ENCODE results near the gene NUDCD3.
A peak's percentile ranks its signal among the peaks of the same experiment; 100 is the strongest.

Gene NUDCD3

GRCh38 chr7:44382459-44383265 is 107.8 kb downstream of the NUDCD3 start:
- no peak for DNase-seq (ENCODE audit: low read depth)

GRCh38 chr7:44381494-44382220 is 108.8 kb downstream of the NUDCD3 start:
- no peak for DNase-seq (ENCODE audit: low read depth)

- no peak for DNase-seq (ENCODE audit: low read depth)
Observed at GRCh38 chr7:44380831-44381493, 109.5 kb downstream of the NUDCD3 start.

GRCh38 chr7:44380189-44380830 is 110.1 kb downstream of the NUDCD3 start:
- DNase-seq (ENCODE audit: low read depth) = no peak

- no peak for DNase-seq (ENCODE audit: low read depth)
Observed at GRCh38 chr7:44379366-44380188, 110.9 kb downstream of the NUDCD3 start.

GRCh38 chr7:44378744-44379143 is 111.7 kb downstream of the NUDCD3 start:
- peak; percentile 69 for DNase-seq (ENCODE audit: low read depth)

- no peak for DNase-seq (ENCODE audit: low read depth)
Observed at GRCh38 chr7:44377681-44378421, 112.6 kb downstream of the NUDCD3 start.

GRCh38 chr7:44377134-44377463 is 113.4 kb downstream of the NUDCD3 start:
- DNase-seq (ENCODE audit: low read depth) = no peak

- no peak for DNase-seq (ENCODE audit: low read depth)
Observed at GRCh38 chr7:44376429-44377133, 113.9 kb downstream of the NUDCD3 start.

- DNase-seq (ENCODE audit: low read depth) = no peak
Observed at GRCh38 chr7:44375926-44376342, 114.5 kb downstream of the NUDCD3 start.

GRCh38 chr7:44375236-44375699 is 115.2 kb downstream of the NUDCD3 start:
- DNase-seq (ENCODE audit: low read depth) = no peak

GRCh38 chr7:44374007-44374763 is 116.3 kb downstream of the NUDCD3 start:
- no peak for DNase-seq (ENCODE audit: low read depth)

GRCh38 chr7:44373418-44373740 is 117.1 kb downstream of the NUDCD3 start:
- DNase-seq (ENCODE audit: low read depth) = no peak

- no peak for DNase-seq (ENCODE audit: low read depth)
Observed at GRCh38 chr7:44372560-44373417, 117.7 kb downstream of the NUDCD3 start.

- no peak for DNase-seq (ENCODE audit: low read depth)
Observed at GRCh38 chr7:44368885-44369284, 121.6 kb downstream of the NUDCD3 start.

GRCh38 chr7:44368455-44368854 is 122.0 kb downstream of the NUDCD3 start:
- no peak for DNase-seq (ENCODE audit: low read depth)

- DNase-seq (ENCODE audit: low read depth) = no peak
Observed at GRCh38 chr7:44367475-44368043, 122.9 kb downstream of the NUDCD3 start.

- no peak for DNase-seq (ENCODE audit: low read depth)
Observed at GRCh38 chr7:44366986-44367385, 123.5 kb downstream of the NUDCD3 start.
